HEK293 (cell line): ENCODE measurements around the gene BCS1L.

ENCODE experiments used
- CTCF ChIA-PET: fragments of 350-600 bp; formaldehyde crosslinking; extraction: SDS; loops from one replicate; lab custom pipeline; 2021; ENCODE audit warnings: antibody characterized with exemption; lab: Yijun Ruan, JAX
- POLR2A ChIA-PET: fragments of 300-600 bp; formaldehyde crosslinking; extraction: SDS; loops from one replicate; lab custom pipeline; 2020; ENCODE audit warnings: antibody characterized with exemption, inconsistent platforms; lab: Yijun Ruan, JAX
- H3K27ac ChIP-seq: fragments of 200-500 bp; sonication (Bioruptor generic); 2 replicates; pipeline ENCODE4 v1.5.1; 2014; ENCODE audit warnings: low read depth, low read length, control low read depth, inconsistent platforms; ENCODE audit errors: extremely low read depth
- H3K36me3 ChIP-seq, 2 experiments: fragments of 200-500 bp in 1 of 2; sonication (Bioruptor generic) in 1 of 2; 1 replicate in 1 of 2; 2 replicates in 1 of 2; pipeline ENCODE4 v1.5.1; 2014 to 2017; ENCODE audit warnings: inconsistent platforms in 2 of 2, low read length in 2 of 2; ENCODE audit not compliant: control insufficient read depth in 2 of 2, insufficient read depth in 1 of 2
- H3K4me1 ChIP-seq: fragments of 200-500 bp; sonication (Bioruptor generic); 2 replicates; pipeline ENCODE4 v1.5.1; 2014; ENCODE audit warnings: mild to moderate bottlenecking, low read length, inconsistent platforms; ENCODE audit not compliant: control insufficient read depth, insufficient read depth
- H3K4me3 ChIP-seq: 2 replicates; pipeline ENCODE4 v1.5.1; 2011; ENCODE audit warnings: low read depth, mild to moderate bottlenecking, control low read depth, low read length, moderate library complexity
- H3K9me3 ChIP-seq: fragments of 200-500 bp; sonication (Bioruptor generic); 2 replicates; pipeline ENCODE4 v1.5.1; 2014; ENCODE audit warnings: low read depth, low read length, inconsistent platforms; ENCODE audit not compliant: control insufficient read depth, insufficient read depth
- BCL6B ChIP-seq: fragments of 450-650 bp; formaldehyde crosslinking; IDR thresholded peaks from 2 replicates; pipeline ENCODE4 v1.5.1; 2017; ENCODE audit warnings: missing biosample characterization, missing genetic modification characterization
- CTCF ChIP-seq: fragments of 450-650 bp; formaldehyde crosslinking; IDR thresholded peaks from 2 replicates; pipeline ENCODE4 v1.5.1; 2016; ENCODE audit warnings: missing biosample characterization, missing genetic modification characterization
- FEZF1 ChIP-seq: fragments of 450-650 bp; formaldehyde crosslinking; IDR thresholded peaks from 2 replicates; pipeline ENCODE4 v1.5.1; 2016; ENCODE audit warnings: missing biosample characterization, missing genetic modification characterization
- KLF10 ChIP-seq: fragments of 450-650 bp; IDR thresholded peaks from 2 replicates; pipeline ENCODE4 v1.5.1; 2018; ENCODE audit warnings: missing biosample characterization, mild to moderate bottlenecking, missing genetic modification characterization
- KLF9 ChIP-seq: fragments of 450-650 bp; formaldehyde crosslinking; IDR thresholded peaks from 2 replicates; pipeline ENCODE4 v1.5.1; 2016; ENCODE audit warnings: missing biosample characterization, missing genetic modification characterization, low read depth
- PRDM6 ChIP-seq: fragments of 450-650 bp; formaldehyde crosslinking; IDR thresholded peaks from 2 replicates; pipeline ENCODE4 v1.5.1; 2017; ENCODE audit warnings: missing biosample characterization, missing genetic modification characterization
- TCF7L2 ChIP-seq: IDR thresholded peaks from 2 replicates; pipeline ENCODE4 v1.6.1; 2011; ENCODE audit warnings: low read depth, mild to moderate bottlenecking, inconsistent platforms, low read length, moderate library complexity, borderline replicate concordance
- ZEB2 ChIP-seq: fragments of 450-650 bp; formaldehyde crosslinking; IDR thresholded peaks from 2 replicates; pipeline ENCODE4 v1.5.1; 2016; ENCODE audit warnings: missing biosample characterization, missing genetic modification characterization
- ZNF114 ChIP-seq: fragments of 450-650 bp; formaldehyde crosslinking; IDR thresholded peaks from 2 replicates; pipeline ENCODE4 v1.5.0; 2017; ENCODE audit warnings: missing biosample characterization, missing genetic modification characterization
- ZNF214 ChIP-seq: fragments of 450-650 bp; formaldehyde crosslinking; IDR thresholded peaks from 2 replicates; pipeline ENCODE4 v1.5.1; 2017; ENCODE audit warnings: missing biosample characterization, mild to moderate bottlenecking, missing genetic modification characterization, borderline replicate concordance
- ZNF292 ChIP-seq: fragments of 450-650 bp; formaldehyde crosslinking; IDR thresholded peaks from 2 replicates; pipeline ENCODE4 v1.5.1; 2016; ENCODE audit warnings: low read depth, missing biosample characterization, missing genetic modification characterization, borderline replicate concordance
- ZNF324 ChIP-seq: fragments of 450-650 bp; formaldehyde crosslinking; IDR thresholded peaks from 2 replicates; pipeline ENCODE4 v1.5.1; 2016; ENCODE audit warnings: missing biosample characterization, missing genetic modification characterization
- ZNF341 ChIP-seq: fragments of 450-650 bp; formaldehyde crosslinking; IDR thresholded peaks from 2 replicates; pipeline ENCODE4; 2016; ENCODE audit warnings: low read depth, missing biosample characterization, missing genetic modification characterization
- ZNF654 ChIP-seq: fragments of 450-650 bp; formaldehyde crosslinking; IDR thresholded peaks from 2 replicates; pipeline ENCODE4 v1.5.1; 2016; ENCODE audit warnings: low read depth, missing biosample characterization, missing genetic modification characterization
- ZNF660 ChIP-seq: fragments of 450-650 bp; IDR thresholded peaks from 2 replicates; pipeline ENCODE4 v1.5.1; 2018; ENCODE audit warnings: missing biosample characterization, mild to moderate bottlenecking, missing genetic modification characterization

The BCS1L gene

DNA sequence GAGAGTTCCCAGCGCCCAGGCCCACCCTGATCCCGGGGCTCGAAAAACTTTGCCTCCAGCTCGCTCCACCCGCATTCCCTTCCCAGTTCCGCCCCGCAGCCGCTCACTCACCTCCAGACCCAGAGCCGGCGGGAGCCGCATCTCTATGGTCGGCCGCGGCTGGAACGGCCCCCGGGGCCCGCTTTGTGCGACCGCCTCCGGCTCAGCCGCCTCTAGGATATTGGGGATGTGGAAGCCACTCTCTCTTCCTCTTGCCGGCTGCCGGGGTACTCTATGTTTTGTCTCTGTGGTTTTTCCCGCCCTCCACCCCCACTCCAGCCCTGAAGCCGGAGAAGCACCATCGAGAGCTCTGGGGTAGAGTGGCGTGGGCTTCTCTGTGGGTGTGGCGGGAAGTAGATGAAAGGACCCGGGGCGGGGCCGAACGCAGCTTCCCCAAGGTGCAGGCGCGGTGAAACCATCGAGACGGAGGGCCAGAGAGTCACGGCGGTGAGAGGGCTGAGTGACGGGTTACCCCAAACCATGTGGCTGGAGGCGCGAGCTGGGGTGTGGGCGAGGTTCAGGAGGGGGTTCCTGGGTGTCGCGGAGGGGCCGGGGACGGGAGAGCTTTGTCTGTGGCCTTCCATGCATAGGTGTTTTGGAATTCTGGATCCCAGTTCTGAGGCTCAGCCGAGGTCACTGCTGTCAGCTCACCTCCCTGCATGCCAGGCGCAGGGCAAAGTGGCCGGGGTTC is at the start of gene BCS1L, which contains the start of gene ZNF142 (continued):
- peak; percentile 75; the same call in 1 of the 2 replicates for TF ChIP-seq ZNF660
- no peak for TF ChIP-seq ZNF114 (tag by site-specific recombination)
- TF ChIP-seq FEZF1 (tag by site-specific recombination): no peak
- TF ChIP-seq ZNF341: peak; percentile 27; the same call in 1 of the 2 replicates
- TF ChIP-seq TCF7L2: peak; percentile 93
- TF ChIP-seq KLF10 (tag by site-specific recombination): peak; percentile 90
- peak; percentile 91 for TF ChIP-seq KLF9 (tag by site-specific recombination)

DNA sequence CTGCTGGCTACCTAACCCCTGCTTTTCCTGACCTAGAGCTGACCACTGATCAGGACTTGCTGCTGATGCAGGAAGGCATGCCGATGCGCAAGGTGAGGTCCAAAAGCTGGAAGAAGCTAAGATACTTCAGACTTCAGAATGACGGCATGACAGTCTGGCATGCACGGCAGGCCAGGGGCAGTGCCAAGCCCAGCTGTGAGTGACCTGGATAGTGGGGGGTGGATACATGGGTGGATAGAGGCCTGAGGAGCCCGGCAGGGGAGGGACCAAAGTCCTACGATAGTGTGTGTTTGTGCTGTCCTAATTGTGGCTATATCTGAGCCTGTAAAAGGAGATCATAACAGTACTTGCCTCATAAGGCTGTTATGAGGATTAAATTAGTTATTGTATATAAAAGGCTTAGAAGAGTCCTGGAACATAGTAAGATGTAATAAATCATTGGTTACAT is 43.6 kb upstream of the BCS1L start:
- Histone ChIP-seq H3K4me1 (no peaks in the 10 kb centered on the region), H3K4me3 (no peak overlapping the region), H3K9me3 (no peaks in the 10 kb centered on the region), H3K27ac (no peak overlapping the region), H3K36me3 (no peaks in the 10 kb centered on the region)
- TF ChIP-seq ZNF292 (tag by site-specific recombination) (no peak), PRDM6 (tag by site-specific recombination) (no peak), ZEB2 (tag by site-specific recombination) (no peak), ZNF341 (no peak), ZNF324 (tag by site-specific recombination) (no peak), ZNF214 (tag by site-specific recombination) (no peak)
- ChIA-PET POLR2A (interaction anchor here (0.6 kb wide), 2 partner anchors 9 to 21 kb away, joined by 3 to 5 read pairs; no protein-coding TSS in a partner anchor), CTCF (interaction anchor here (1.0 to 1.1 kb wide), 2 partner anchors 8 to 232 kb away, joined by 3 read pairs; partner anchors contain the start of gene PLCD4)

DNA sequence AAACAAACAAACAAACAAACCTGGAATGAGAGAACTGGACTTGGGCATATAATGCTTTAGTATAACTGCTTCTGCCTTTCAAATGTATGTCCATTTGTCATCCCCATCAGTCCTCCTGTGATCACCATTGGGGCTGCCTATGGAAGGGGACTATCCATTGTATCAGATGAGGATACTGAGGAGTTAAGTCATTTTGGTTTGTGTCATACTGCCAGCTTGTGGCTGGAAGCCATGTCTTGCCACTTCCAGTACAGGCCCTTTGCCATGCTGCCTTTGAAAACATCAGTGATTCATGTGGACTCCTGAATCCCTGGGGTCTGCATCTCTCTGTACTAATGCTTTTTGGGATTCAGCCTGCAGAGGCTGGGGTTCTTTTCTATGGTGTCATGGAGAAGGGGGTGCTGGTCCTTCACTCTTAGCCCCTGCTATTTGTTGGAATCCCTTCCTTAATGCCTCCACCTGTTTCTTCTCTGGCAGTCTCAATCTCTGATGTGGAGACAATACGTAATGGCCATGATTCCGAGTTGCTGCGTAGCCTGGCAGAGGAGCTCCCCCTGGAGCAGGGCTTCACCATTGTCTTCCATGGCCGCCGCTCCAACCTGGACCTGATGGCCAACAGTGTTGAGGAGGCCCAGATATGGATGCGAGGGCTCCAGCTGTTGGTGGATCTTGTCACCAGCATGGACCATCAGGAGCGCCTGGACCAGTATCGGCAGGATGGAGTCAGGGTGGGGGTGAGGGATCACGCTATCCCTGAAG is 41.2 kb upstream of the BCS1L start:
- Histone ChIP-seq H3K4me1 (no peaks in the 10 kb centered on the region), H3K36me3 (no peaks in the 10 kb centered on the region), H3K27ac (no peak overlapping the region), H3K9me3 (no peaks in the 10 kb centered on the region), H3K4me3 (no peak overlapping the region)
- TF ChIP-seq ZNF654 (tag by site-specific recombination) (peak; percentile 43), BCL6B (tag by site-specific recombination) (no peak), CTCF (peak; percentile 49)
- POLR2A ChIA-PET: no interaction called here
- CTCF ChIA-PET: interaction anchor here (0.6 to 1.0 kb wide), 5 partner anchors 11 to 488 kb away, joined by 3 to 5 read pairs (median 4); partner anchors contain the start of genes AAMP and PNKD
